GM19023 (cell line): ENCODE data around the gene CAD.

Experiments
- ATAC-seq: cut with Tn5 transposase; IDR thresholded peaks from one replicate; pipeline ENCODE4 v1.9.1; 2021; ENCODE audit warnings: mild to moderate bottlenecking, moderate library complexity; ENCODE audit not compliant: unreplicated experiment

CAD gene

DNA sequence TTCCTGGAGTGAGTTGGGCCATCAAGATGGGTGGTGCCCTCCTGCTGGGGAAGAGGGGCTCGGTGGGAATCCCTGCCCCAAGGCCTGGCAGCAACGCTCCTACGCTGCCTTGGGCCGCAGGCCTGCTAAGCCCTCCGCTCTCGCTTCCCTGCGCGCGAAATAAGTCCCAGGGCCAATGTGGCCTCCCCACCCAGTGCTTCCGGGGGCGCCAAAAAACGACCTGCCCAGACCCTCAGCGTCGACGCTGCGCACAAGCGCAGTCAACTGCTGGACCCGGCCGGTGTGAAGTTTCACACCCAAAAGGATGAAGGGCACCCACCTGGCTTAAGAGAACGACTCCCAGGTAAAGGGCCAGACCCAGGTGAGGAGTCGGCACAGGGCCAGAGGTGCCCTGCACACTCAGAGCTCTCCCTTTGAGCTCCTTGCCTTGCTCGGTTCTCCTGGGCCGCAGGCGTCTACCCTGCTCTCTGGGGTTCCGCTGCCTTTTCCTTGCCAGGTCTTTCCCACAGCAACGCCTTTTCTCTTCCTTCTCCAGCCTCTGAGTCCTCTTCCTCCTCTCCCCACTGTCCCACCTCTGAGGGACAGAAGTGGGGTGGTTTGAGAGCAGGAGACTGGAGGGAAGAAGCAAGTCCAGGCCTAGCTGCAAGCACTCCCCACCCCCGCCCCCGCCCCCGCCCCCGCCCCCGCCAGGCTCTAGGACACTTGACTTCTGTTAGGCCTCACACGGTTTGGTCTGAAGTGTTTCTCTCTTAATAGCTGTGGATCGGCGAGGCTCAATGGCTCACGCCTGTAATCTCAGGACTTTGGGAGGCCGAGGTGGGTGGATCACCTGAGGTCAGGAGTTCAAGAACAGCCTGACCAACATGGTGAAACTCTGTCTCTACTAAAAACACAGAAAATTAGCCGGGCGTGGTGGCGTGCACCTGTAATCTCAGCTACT lies 58.3 kb downstream of the CAD start, which contains the start of gene DNAJC5G:
TSS of gene DNAJC5G (plus strand) at position 223 of the 940 bp plus-strand sequence. CDS start 1,296 bp downstream, outside the sequence.
- no peak for ATAC-seq

DNA sequence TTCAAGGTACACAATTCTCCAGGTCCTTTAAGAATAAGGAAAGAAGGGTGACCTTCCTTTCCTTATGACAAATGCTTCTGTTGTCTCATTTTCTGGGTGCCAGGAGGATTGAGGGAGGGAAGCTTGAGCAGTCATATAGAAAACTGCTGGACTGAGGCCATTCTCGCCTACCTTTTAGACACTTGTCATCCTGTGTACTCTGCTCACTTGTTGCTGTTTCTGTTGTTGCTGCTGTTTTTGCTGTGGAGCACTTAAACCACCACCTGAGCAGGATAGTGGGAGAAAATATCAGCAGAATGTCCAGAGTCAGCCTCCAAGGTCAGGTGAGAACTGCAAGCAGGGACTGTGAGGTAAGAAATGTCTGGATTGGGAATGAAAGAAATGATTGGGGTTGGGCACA lies 60.8 kb downstream of the CAD start:
- ATAC-seq: no peak

DNA sequence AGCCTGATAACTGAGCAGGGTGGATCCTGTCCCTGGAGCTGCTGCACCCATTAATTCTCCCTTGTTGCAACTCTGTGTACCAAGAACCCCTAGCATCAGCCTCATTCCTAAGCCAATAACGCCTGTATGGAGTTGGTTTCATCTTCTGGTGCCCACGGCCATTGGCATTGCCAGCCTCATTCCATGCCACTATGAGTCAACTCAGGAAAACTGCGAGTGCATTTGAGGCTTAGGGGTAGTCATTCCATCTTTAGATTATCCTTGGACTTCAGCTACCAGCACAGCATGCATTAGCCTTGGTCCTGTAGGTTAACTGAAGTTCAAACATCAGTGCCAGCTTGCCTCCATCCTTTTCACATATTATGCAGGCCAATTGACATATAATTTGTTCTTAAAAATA lies 63.7 kb downstream of the CAD start:
- ATAC-seq: no peak

DNA sequence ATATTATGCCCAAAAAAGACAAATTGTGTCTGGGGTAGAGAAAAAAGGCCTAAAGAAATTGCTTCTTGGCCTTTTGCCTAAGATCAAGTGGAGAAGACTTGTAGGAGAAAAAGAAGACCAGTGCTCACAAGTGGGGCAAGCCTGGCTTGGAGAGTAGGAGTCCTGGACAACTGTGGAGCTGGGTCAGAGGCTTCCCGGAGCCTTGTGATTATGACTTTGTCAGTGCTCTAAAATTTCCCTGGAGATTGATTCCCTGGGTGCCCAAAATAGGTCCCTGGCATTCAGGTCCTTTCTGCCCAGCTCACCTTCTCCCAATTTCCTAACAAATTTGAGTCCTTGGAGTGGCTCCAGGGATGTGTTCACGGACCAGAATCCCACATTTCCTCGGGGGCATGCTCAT lies 64.3 kb downstream of the CAD start:
- ATAC-seq: no peak

DNA sequence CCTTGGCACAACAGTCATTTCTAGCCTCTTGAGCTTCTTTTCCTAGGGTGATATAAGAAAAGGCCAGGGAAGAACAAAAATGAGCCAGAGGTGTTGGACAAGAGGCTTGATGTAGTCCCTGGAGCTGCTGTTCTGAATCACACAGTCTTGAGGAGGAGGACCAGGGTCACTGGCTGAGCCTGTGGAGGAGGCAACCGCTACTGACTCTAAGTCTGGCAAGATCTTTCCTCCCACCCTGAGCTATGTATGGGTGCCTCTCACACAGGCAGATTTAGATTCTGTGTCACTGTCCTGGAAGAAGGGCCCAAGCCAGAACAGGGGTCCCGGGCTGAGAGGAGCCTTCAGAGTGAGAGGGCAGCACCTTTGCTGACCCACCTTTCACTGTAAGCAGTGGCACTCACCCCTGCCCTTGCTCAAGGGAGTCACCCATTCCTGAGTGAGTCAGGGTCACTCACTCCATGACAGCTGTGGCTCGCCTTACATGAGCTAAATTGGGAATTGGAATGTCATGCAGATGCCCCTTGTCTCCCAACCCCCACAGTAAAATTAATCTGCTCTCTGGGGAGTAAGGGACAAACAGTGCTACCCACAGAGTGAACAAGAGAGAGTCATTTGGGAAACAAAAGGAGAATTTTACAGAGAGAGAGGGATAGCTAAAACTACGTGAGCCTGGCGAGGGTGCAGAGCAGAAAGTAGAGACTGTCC lies 64.8 kb downstream of the CAD start, which contains the start of gene TRIM54:
TSS of gene TRIM54 (plus strand) at position 575 of the 705 bp plus-strand sequence. CDS start 303 bp downstream, outside the sequence.
- no peak for ATAC-seq

DNA sequence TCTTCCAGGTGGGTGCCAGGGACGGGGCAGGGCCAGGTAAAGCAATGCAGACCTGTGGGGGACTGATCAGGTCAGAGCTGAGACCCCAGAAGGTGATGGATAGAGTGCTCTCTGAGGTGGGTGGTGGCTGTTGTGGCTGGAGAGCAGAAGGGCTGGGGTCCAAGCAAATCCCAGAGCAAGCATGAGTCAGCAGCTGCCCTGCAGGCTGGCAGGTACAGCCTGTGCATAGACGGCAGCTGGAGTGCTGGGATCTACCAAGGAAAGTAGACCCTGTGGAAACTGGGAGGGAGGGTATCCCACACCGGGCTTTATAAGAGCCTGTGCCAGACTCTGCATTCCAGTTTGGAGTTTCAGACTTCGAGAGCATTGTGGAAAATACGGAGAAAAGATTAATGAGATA lies 65.7 kb downstream of the CAD start:
- ATAC-seq: no peak

DNA sequence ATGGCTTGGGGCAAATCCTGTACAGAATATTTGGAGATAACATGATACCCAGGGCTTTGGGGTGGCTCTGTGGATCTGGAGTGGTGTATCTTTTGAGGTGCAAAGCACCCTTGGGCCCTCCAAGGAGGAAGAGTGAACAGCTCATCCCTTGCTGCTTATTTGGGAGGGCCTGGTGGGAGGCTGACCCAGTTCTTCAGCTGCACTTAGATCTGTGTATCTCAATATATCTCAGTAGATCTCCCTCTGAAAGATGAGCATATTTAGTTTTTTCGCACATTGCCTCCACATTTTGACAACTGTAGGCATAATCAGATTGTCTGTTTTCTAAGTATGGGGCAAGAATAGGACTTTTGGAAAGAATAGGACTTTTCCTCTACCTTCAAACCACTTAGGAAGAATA lies 67.8 kb downstream of the CAD start:
- ATAC-seq: no peak

DNA sequence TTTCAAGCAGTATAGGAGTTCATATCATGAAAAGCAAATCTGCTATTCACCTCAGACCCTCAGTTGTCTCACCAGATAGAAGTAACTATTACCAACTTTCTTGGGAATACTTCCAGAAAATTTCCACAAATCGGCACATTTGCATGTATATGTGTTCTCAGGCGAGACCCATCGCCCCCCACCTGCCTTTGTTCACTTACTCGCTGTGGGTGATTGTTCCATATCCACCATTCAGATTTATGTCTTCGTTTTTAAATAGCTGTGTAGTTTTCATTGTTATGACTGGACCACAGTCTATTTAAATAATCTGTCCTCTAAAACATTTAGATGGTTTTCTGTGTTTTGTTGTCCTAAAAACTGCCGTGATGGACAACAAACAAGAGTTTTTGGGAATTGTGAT lies 68.3 kb downstream of the CAD start:
- no peak for ATAC-seq

DNA sequence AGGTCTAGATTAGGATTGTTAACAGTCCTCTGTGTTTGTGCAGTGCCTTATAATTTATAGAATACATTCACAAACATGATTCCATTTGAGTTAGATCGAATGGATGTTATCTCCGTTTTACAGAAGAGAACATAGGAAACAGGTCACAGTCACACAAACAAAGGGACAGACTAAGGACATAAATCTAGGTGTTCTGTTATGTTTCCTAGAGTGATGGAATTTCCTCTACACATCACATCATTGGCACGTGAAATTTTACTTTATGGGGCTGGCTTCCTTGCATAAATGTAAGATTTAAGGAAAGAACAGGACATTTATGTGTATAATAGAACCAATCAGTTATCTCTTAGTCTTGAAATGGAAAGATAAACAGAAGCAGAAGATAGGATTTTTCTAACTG lies 71.4 kb downstream of the CAD start:
- no peak for ATAC-seq

DNA sequence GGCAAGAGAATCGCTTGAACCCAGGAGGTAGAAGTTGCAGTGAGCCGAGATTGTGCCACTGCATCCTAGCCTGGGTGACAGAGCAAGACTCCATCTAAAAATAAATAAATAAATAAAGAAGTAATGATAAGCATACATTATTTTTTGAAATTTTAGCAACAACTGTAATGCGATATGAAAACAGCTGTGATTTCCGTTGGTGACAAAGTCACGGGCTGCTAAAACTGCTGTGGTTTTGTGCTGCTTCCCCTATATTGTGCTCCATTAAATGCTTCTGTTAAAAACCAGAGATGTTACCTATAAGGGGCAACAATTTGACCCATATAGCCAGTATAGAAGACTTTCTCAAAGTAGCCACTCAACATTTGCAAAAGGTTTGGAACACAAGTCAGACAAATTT lies 73.4 kb downstream of the CAD start:
- ATAC-seq: no peak

DNA sequence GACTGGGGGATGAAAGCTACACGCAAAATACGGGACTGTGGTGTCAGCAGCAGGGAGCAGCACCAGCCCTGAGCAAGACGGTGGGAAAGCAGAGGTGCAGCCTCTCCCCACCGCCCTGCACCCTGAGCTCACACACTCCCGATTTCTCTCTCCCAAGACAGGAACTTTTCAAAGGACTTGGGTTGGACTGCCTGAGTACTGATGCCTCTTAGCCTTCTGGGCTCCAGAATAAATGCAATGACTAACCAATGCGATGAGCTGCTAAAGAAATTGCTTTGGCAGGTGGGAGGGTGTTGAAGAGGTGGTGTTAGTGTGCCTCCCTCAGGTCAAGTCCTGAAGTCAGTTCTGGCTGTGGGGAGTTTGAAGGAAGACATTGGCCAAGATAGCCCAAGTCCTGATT lies 74.7 kb downstream of the CAD start:
- no peak for ATAC-seq
